K562 (cell line): Measurements from ENCODE around the gene TOR3A. TPM values are rescaled to one million over a fixed set of nuclear protein-coding genes. Genes with fewer than 3 reads are reported as not detected.

ENCODE experiments used
- ATAC-seq: fragments of 200-7000 bp; cut with Tn5 transposase; 3 replicates; pipeline ENCODE4 v1.9.1; 2020; ENCODE audit warnings: moderate library complexity
- BruUV-seq: library from RNA; stranded (reverse); fragments of 400-500 nt; replicated peaks from 2 replicates; lab custom pipeline; 2021; lab: Mats Ljungman, UMichigan
- CTCF ChIA-PET: fragments of 300-600 bp; formaldehyde crosslinking; extraction: SDS; loops from one replicate; lab custom pipeline; 2021; ENCODE audit warnings: low intra/inter-chr PET ratio; lab: Yijun Ruan, JAX
- POLR2A ChIA-PET: fragments of 300-600, 350-650 bp; sonication (Branson Sonifier 250); formaldehyde crosslinking; extraction: SDS; loops from one replicate; lab custom pipeline; 2021; ENCODE audit warnings: antibody characterized with exemption, inconsistent platforms; lab: Yijun Ruan, JAX
- DNase-seq, 4 experiments: peaks; one replicate each; pipeline versions ENCODE4 v3.0.0 to v3.0.0-alpha.2; 2011 to 2018; ENCODE audit warnings: low spot score in 3 of 4, mixed read lengths in 3 of 4; ENCODE audit errors: extremely low read depth in 1 of 4
- FAIRE-seq: peaks from 2 replicates; lab custom pipeline; 2011; peaks lifted over from hg19 to GRCh38; lab: Jason Lieb, UNC
- H2AFZ ChIP-seq: 2 replicates; pipeline ENCODE4 v1.6.0; 2011; ENCODE audit warnings: low read depth, low read length, control low read depth, inconsistent platforms
- H3K27ac ChIP-seq: fragments of 200-600 bp; 3 replicates; pipeline ENCODE4 v1.8.0; 2011; ENCODE audit warnings: low read depth, mild to moderate bottlenecking, control low read depth, inconsistent platforms, low read length, moderate library complexity, mixed read lengths; ENCODE audit errors: extremely low read depth
- H3K27me3 ChIP-seq, 2 experiments: fragments of 300-600 bp in 1 of 2; 2 replicates in 1 of 2; 3 replicates in 1 of 2; pipeline versions ENCODE4 v1.6.0 to v1.8.0; 2011; ENCODE audit warnings: inconsistent platforms in 2 of 2, low read length in 2 of 2, mild to moderate bottlenecking in 1 of 2, mixed read lengths in 1 of 2, moderate library complexity in 1 of 2; ENCODE audit not compliant: control insufficient read depth in 2 of 2, insufficient read depth in 2 of 2
- H3K36me3 ChIP-seq: fragments of 300-600 bp; 3 replicates; pipeline ENCODE4 v1.8.0; 2011; ENCODE audit warnings: mild to moderate bottlenecking, low read length, inconsistent platforms; ENCODE audit not compliant: control insufficient read depth, insufficient read depth
- H3K4me1 ChIP-seq, 2 experiments: fragments of 200-600 bp in 1 of 2; replicated peaks in 1 of 2; 2 replicates in 1 of 2; 3 replicates in 1 of 2; pipeline versions ENCODE4 v1.5.1 to v1.8.0; 2011; ENCODE audit warnings: inconsistent platforms in 2 of 2, low read length in 2 of 2, mild to moderate bottlenecking in 1 of 2, mixed read lengths in 1 of 2, moderate library complexity in 1 of 2; ENCODE audit not compliant: control insufficient read depth in 2 of 2, insufficient read depth in 2 of 2
- H3K4me2 ChIP-seq: 2 replicates; pipeline ENCODE4 v1.6.1; 2011; ENCODE audit warnings: low read length, control low read depth, inconsistent platforms, mixed read lengths; ENCODE audit not compliant: insufficient read depth
- H3K4me3 ChIP-seq: fragments of 200-600 bp; sonication (generic), shearing (Covaris generic); 2 replicates; pipeline ENCODE4 v1.5.1; 2016; ENCODE audit warnings: control low read depth, inconsistent platforms
- H3K79me2 ChIP-seq: fragments of 200-600 bp; 3 replicates; pipeline ENCODE4 v1.8.0; 2011; ENCODE audit warnings: low read length, inconsistent platforms; ENCODE audit not compliant: control insufficient read depth, insufficient read depth
- H3K9ac ChIP-seq, 2 experiments: 2 replicates each; pipeline versions ENCODE4 v1.6.0 to v1.6.1; 2011; ENCODE audit warnings: low read depth in 2 of 2, low read length in 2 of 2, control low read depth in 1 of 2, inconsistent platforms in 1 of 2, mild to moderate bottlenecking in 1 of 2, mixed read lengths in 1 of 2; ENCODE audit not compliant: insufficient read depth in 1 of 2
- H3K9me1 ChIP-seq: one replicate; pipeline ENCODE4 v1.6.0; 2011; ENCODE audit warnings: inconsistent platforms, mild to moderate bottlenecking, low read length, moderate library complexity; ENCODE audit not compliant: control insufficient read depth, insufficient read depth
- H3K9me3 ChIP-seq: replicated peaks from 2 replicates; pipeline ENCODE4 v1.5.1; 2011; ENCODE audit warnings: low read depth, low read length, inconsistent platforms; ENCODE audit not compliant: control insufficient read depth, insufficient read depth
- H4K20me1 ChIP-seq: replicated peaks from 2 replicates; pipeline ENCODE4 v1.6.1; 2011; ENCODE audit warnings: low read length, inconsistent platforms, mixed read lengths; ENCODE audit not compliant: control insufficient read depth, insufficient read depth
- ELF1 ChIP-seq: fragments of 200-800 bp; sonication (Bioruptor generic); IDR thresholded peaks from 2 replicates; pipeline ENCODE4 v1.6.1; 2016; ENCODE audit warnings: missing genetic modification characterization, missing compliant biosample characterization
- ILF3 ChIP-seq: fragments of 450-650 bp; IDR thresholded peaks from 2 replicates; pipeline ENCODE4 v1.6.1; 2018; ENCODE audit warnings: antibody characterized with exemption, mild to moderate bottlenecking, moderate library complexity, borderline replicate concordance
- KDM1A ChIP-seq, 2 experiments: fragments of 450-650 bp; IDR thresholded peaks; 2 replicates each; pipeline ENCODE4 v1.6.1; 2016; ENCODE audit warnings: mild to moderate bottlenecking in 2 of 2
- L3MBTL2 ChIP-seq: fragments of 450-650 bp; IDR thresholded peaks from 2 replicates; pipeline ENCODE4 v1.6.1; 2016; ENCODE audit warnings: mild to moderate bottlenecking, moderate library complexity
- MED1 ChIP-seq: sonication (generic); formaldehyde crosslinking; IDR thresholded peaks from 2 replicates; pipeline ENCODE4 v1.8.1; 2023; ENCODE audit warnings: missing genetic modification reagents, borderline replicate concordance
- NR4A1 ChIP-seq, 2 experiments: fragments of 250-450 bp in 1 of 2; fragments of 450-650 bp in 1 of 2; sonication (Bioruptor Pico) in 1 of 2; IDR thresholded peaks; 2 replicates each; pipeline versions ENCODE4 v1.4.0 to v1.6.1; 2016 to 2020; ENCODE audit warnings: mild to moderate bottlenecking in 2 of 2, missing compliant biosample characterization in 1 of 2, missing genetic modification characterization in 1 of 2, moderate library complexity in 1 of 2
- PKNOX1 ChIP-seq: fragments of 450-650 bp; IDR thresholded peaks from 2 replicates; pipeline ENCODE4 v1.6.1; 2016
- SAP30 ChIP-seq: fragments of 200-600 bp; sonication (generic); IDR thresholded peaks from 2 replicates; pipeline ENCODE4 v1.6.1; 2012; ENCODE audit warnings: borderline replicate concordance, low read depth, mild to moderate bottlenecking, moderate library complexity, low read length, control low read depth, inconsistent platforms; ENCODE audit not compliant: insufficient read depth, poor library complexity, severe bottlenecking
- ZNF134 ChIP-seq: fragments of 250-450 bp; sonication (Bioruptor Pico); conservative IDR thresholded peaks from 2 replicates; pipeline ENCODE4 v1.4.0; 2020
- ZNF165 ChIP-seq: fragments of 250-450 bp; sonication (Bioruptor Pico); IDR thresholded peaks from 2 replicates; pipeline ENCODE4 v1.4.0; 2020; ENCODE audit warnings: borderline replicate concordance
- ZNF280B ChIP-seq: fragments of 250-450 bp; sonication (Bioruptor Pico); IDR thresholded peaks from 2 replicates; pipeline ENCODE4 v1.5.1; 2021; ENCODE audit warnings: mild to moderate bottlenecking
- ZNF431 ChIP-seq: sonication (generic); formaldehyde crosslinking; IDR thresholded peaks from 2 replicates; pipeline ENCODE4 v1.8.0; 2022; ENCODE audit warnings: mild to moderate bottlenecking, missing genetic modification reagents
- ZNF589 ChIP-seq: fragments of 200-800 bp; sonication (Bioruptor generic); IDR thresholded peaks from 2 replicates; pipeline ENCODE4 v1.6.1; 2016; ENCODE audit warnings: low read depth, missing genetic modification characterization, missing compliant biosample characterization
- ZNF76 ChIP-seq: fragments of 250-450 bp; sonication (Bioruptor Pico); IDR thresholded peaks from 2 replicates; pipeline ENCODE4 v1.4.0; 2020; ENCODE audit warnings: mild to moderate bottlenecking, moderate library complexity, borderline replicate concordance
- WGBS: fragments of 100-300 bp; shearing (Covaris generic); methylation state at CpG from one replicate; pipeline ENCODE4 v1.1.6; 2016; ENCODE audit warnings: low coverage, mixed read lengths; ENCODE audit not compliant: insufficient coverage; ENCODE audit errors: missing lambda C conversion rate; 5-methylcytosine and 5-hydroxymethylcytosine counted together
- in situ Hi-C: fragments of 300-500 bp; cut with MboI; formaldehyde crosslinking; loops from 4 replicates; pipeline ENCODE4 v1.15.0; 2018; ENCODE audit warnings: inconsistent platforms, mixed read lengths
- intact Hi-C: fragments of 100-400 bp; cut with micrococcal nuclease; formaldehyde crosslinking; loops from 2 replicates; pipeline ENCODE4 v1.14.2; 2022
- polyA plus RNA-seq, 8 experiments: library from polyadenylated mRNA; depleted of rRNA in 4 of 8; stranded (reverse) in 5 of 8; unstranded in 3 of 8; fragments of >200 nt; fragmentation: Nextera tagmentation in 2 of 8; fragmentation: Illumina TruSeq in 1 of 8; extraction: Ambion mirVana in 2 of 8; extraction: Trizol in 1 of 8; gene quantifications; 2 replicates each; pipeline versions ENCODE4 v1.2.1 to v1.2.3, GENCODE V29; 2011 to 2014; ENCODE audit warnings: inconsistent platforms in 1 of 8, missing spikeins in 1 of 8
- total RNA-seq, 7 experiments: library from RNA; depleted of rRNA in 6 of 7; stranded (reverse); fragments of >200 nt in 6 of 7; fragmentation: Illumina TruSeq in 2 of 7; extraction: Trizol in 2 of 7; gene quantifications; 2 replicates each; pipeline versions ENCODE4 v1.2.1 to v1.2.3, GENCODE V29; 2011 to 2021; ENCODE audit warnings: low replicate concordance in 1 of 7
- TF ChIP-seq, protein P1 (sequence below): sonication (generic); formaldehyde crosslinking; IDR thresholded peaks from 2 replicates; pipeline ENCODE4 v1.9.0; 2022; ENCODE audit warnings: mild to moderate bottlenecking, missing genetic modification reagents

The TOR3A gene
- total and polyA plus RNA-seq, 9 of the 15 experiments (the other 6 are each of a cell fraction or from before 2014, with no cell fraction given), result 7.9 to 94.5 (median 39.7) TPM

- no peak for TF ChIP-seq KDM1A (IDR thresholded peaks at IDR 0.05)
Measured at GRCh38 chr1:179128520-179128919, 46.6 kb downstream of the TOR3A start (continued).

DNA sequence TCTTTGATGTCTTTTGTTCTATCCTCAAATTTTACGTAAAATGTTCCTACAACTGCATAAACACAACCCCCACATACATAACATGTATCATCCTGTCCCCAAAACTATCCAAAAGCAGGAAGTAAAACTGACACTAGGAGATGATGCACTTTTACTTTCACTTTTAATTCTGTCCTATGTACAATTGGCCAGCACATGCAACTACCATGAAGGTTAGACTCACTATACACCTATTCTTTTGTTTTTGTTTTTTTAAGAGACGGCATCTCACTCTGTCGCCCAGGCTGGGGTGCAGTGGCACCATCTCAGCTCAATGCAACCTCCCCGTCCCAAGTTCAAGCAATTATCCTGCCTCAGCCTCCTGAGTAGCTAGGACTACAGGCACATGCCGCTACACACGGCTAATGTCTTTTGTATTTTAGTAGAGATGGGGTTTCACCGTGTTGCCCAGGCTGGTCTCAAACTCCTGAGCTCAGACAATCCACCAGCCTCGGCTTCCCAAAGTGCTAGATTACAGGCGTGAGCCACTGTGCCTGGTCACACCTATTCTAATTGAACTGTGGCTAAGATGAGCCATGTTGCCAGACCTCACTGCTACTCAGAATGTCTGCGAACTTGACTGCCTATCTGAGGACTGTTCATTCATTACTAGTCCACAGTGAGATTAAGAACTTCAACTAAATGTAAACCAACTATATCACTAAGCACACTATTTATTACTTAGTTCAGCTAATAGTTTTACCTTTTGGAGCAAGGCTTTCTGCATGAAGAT lies 48.0 kb downstream of the TOR3A start:
- Histone ChIP-seq H3K9ac (no peak overlapping the region; a peak in 1 of 4 replicates), H3K4me3 (no peak overlapping the region), H3K36me3 (peaks cover 24% of the 10 kb centered on the region), H3K4me1 (peaks cover 9 to 15% of the 10 kb centered on the region in 2 experiments; a peak in 3 of 5 replicates), H3K9me1 (no peaks in the 10 kb centered on the region), H3K79me2 (no peaks in the 10 kb centered on the region; the same call in 2 of the 3 replicates), H4K20me1 (no peaks in the 10 kb centered on the region), H3K9me3 (no peaks in the 10 kb centered on the region), H2AFZ (peak overlapping the region; percentile 67), H3K4me2 (peak overlapping the region; percentile 66), H3K27me3 (no peaks in the 10 kb centered on the region), H3K27ac (peak overlapping the region; percentile 47; the same call in 2 of the 3 replicates)
- peak; percentile 82 for ATAC-seq
- ChIA-PET CTCF (no interaction called here), POLR2A (interaction anchor here (0.6 to 1.0 kb wide), 2 partner anchors 9 to 320 kb away, joined by 3 to 4 read pairs; no protein-coding TSS in a partner anchor)
- 67% methylated on average over 10 of the region's 10 CpGs for WGBS
- BruUV-seq, result no TSS peak
- peak in 1 of 4 experiments; percentile 10 for DNase-seq
- in situ Hi-C loops (loop anchor here (10.0 kb wide), 1 partner anchor 235 kb away; the partner anchor contains the start of gene AXDND1), intact Hi-C loops (no loop called here)
- no peak for FAIRE-seq
- no peak for TF ChIP-seq SAP30
- 0 out of 2 replicates have a peak, but pooled peaks have one; percentile 7 for TF ChIP-seq ZNF76 (CRISPR knock-in tag)
- TF ChIP-seq, protein P1, sequence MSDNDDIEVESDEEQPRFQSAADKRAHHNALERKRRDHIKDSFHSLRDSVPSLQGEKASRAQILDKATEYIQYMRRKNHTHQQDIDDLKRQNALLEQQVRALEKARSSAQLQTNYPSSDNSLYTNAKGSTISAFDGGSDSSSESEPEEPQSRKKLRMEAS (CRISPR knock-in tag), result peak; percentile 74; the same call in 1 of the 2 replicates
- no peak for TF ChIP-seq ZNF280B (CRISPR knock-in tag)
- TF ChIP-seq MED1 (CRISPR knock-in tag), result no peak
- peak; percentile 8; the same call in 1 of the 2 replicates for TF ChIP-seq ZNF134 (CRISPR knock-in tag)
- TF ChIP-seq ZNF431 (CRISPR knock-in tag), result 0 out of 2 replicates have a peak, but pooled peaks have one; percentile 39
- 0 out of 2 replicates have a peak, but pooled peaks have one; percentile 21 for TF ChIP-seq PKNOX1
- TF ChIP-seq ILF3, result no peak
- TF ChIP-seq NR4A1 (CRISPR knock-in tag; IDR thresholded peaks at IDR 0.05), result no peak
- TF ChIP-seq NR4A1 (tag; IDR thresholded peaks at IDR 0.05), result peak; percentile 50; the same call in 1 of the 2 replicates
- peak; percentile 76 for TF ChIP-seq ELF1 (tag)
- peak; percentile 87 for TF ChIP-seq L3MBTL2
- TF ChIP-seq ZNF589 (CRISPR knock-in tag), result no peak
- 0 out of 2 replicates have a peak, but pooled peaks have one; percentile 31 for TF ChIP-seq ZNF165
